COLO829 (cell line): ENCODE measurements around the gene EIF4A3.

Experiments
- DNase-seq: peaks from one replicate; pipeline ENCODE4 v3.0.0; 2012; ENCODE audit warnings: low spot score

EIF4A3 gene

GRCh38 chr17:80112471-80113032 lies 34.4 kb downstream of the EIF4A3 start:
- no peak for DNase-seq

DNA sequence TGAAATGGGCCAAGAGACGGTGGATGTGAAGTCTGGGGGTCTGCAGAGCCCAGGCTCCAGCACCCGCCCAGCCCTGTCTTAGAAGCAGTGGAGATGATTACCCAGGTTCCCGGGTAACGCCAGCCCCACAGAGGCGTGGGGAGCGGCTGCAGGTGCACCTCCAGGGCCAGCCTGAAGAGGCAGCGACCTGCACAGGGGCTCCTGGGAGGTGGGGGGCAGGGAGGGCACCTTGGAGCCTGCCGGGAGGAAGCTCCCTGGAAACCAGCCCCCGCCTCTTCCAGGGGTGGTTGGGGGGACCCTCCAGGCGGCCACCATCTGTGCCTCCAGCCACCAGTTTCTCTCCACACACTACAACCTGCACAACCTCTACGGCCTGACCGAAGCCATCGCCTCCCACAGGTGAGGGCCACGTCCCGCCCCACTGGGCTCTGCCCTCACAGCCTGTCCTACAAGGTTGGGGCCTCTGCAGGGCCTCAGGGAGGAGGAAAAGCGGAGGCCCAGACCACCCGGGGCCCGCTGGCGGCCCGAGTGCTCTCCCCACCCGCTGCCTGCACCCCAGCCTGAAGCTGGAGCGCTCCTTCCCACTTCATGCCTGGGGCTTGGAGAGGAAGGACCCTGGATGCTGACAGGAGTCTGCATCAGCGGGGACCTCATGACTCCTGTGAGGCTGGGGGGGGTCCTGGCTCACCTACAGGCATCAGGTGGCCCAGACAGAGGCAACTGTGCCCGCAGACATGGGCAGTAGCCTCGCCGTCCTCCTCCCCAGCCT lies 35.0 kb downstream of the EIF4A3 start:
- DNase-seq: no peak

DNA sequence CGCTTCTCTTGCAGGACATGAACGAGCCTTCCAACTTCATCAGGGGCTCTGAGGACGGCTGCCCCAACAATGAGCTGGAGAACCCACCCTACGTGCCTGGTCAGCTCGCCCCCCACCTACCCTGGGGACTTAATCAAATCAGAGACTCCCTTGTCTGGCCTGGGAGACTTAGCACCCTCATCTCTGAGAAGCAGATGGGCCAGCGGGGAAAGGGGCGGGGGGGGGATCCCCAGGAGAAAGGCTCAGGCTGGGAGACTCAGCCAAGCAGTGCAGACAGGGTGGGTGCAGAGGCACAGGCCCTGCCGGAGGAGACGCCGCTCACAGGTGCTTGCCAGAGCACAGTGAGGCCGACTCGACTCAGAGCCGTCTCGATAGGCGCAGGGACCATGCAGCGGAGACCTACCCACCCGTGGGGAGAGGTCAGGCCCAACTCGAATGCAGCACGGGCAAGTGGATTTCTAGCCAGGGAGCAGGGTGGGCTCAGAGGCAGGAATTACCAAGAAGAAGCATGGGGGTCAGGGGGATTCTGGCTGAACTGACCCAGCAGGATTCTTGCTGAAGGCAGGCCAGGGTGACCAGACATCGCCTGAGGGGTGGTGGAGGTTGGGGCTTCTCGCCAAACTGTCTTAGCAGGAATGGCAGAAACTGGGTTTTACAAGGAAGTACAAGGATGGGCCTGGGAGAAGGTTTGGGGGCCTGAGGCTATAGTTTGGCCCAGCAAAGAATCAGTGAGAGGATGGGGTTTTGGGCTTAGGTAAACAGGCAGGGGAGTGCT lies 35.8 kb downstream of the EIF4A3 start:
- no peak for DNase-seq

GRCh38 chr17:80110447-80110812 lies 36.5 kb downstream of the EIF4A3 start:
- no peak for DNase-seq

- DNase-seq: no peak
Observed at GRCh38 chr17:80109713-80110446, 37.0 kb downstream of the EIF4A3 start.

- no peak for DNase-seq
Observed at GRCh38 chr17:80109066-80109660, 37.8 kb downstream of the EIF4A3 start.

DNA sequence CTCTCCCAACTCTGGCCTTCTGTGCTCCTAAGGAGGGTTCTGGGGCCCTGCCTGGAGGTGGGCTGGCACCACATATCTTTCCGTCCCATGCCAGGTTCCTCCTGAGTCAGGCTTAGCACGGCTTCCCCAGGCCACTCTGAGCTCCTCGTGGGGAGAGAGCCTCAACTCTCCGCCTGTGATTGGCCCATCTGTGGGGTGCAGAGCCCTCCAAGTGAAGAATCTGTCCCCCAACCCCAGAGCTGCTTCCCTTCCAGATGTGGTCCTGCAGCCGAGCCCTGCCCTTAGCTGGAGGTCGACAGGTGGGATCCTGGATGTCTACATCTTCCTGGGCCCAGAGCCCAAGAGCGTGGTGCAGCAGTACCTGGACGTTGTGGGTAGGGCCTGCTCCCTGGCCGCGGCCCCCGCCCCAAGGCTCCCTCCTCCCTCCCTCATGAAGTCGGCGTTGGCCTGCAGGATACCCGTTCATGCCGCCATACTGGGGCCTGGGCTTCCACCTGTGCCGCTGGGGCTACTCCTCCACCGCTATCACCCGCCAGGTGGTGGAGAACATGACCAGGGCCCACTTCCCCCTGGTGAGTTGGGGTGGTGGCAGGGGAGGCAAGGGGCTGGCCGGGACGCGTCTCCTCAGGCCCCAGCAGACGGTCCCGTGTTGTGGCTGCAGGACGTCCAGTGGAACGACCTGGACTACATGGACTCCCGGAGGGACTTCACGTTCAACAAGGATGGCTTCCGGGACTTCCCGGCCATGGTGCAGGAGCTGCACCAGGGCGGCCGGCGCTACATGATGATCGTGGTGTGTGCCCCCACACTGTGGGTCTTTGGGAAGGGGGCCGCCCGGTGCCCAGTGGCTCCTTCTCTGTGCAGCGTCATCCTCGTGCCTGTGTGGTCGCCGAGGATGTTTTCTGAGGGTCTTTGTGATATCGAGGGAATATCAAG lies 38.6 kb downstream of the EIF4A3 start:
- no peak for DNase-seq

- DNase-seq: no peak
Observed at GRCh38 chr17:80107231-80108021, 39.5 kb downstream of the EIF4A3 start.

GRCh38 chr17:80106751-80107150 lies 40.2 kb downstream of the EIF4A3 start:
- DNase-seq: no peak

- no peak for DNase-seq
Observed at GRCh38 chr17:80106176-80106575, 40.8 kb downstream of the EIF4A3 start.

DNA sequence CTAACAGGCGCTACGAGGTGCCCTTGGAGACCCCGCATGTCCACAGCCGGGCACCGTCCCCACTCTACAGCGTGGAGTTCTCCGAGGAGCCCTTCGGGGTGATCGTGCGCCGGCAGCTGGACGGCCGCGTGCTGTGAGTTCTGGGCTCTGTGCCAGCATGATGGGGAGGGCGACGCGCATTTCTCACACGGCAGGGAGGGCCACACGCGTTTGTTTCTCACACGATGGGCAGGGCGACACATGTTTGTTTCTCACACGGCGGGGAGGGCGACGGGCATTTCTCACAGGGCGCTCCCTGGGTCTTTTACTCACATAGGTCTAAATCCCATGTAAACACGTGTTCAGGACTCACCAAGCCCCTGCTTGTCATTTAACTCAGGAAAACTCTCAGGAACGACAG lies 41.2 kb downstream of the EIF4A3 start:
- no peak for DNase-seq

DNA sequence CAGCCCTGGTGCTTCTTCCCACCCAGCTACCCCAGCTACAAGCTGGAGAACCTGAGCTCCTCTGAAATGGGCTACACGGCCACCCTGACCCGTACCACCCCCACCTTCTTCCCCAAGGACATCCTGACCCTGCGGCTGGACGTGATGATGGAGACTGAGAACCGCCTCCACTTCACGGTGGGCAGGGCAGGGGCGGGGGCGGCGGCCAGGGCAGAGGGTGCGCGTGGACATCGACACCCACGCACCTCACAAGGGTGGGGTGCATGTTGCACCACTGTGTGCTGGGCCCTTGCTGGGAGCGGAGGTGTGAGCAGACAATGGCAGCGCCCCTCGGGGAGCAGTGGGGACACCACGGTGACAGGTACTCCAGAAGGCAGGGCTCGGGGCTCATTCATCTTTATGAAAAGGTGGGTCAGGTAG lies 42.0 kb downstream of the EIF4A3 start:
- DNase-seq: no peak

GRCh38 chr17:80104321-80104955 lies 42.5 kb downstream of the EIF4A3 start:
- DNase-seq: no peak

GRCh38 chr17:80103449-80104085 lies 43.4 kb downstream of the EIF4A3 start:
- no peak for DNase-seq

DNA sequence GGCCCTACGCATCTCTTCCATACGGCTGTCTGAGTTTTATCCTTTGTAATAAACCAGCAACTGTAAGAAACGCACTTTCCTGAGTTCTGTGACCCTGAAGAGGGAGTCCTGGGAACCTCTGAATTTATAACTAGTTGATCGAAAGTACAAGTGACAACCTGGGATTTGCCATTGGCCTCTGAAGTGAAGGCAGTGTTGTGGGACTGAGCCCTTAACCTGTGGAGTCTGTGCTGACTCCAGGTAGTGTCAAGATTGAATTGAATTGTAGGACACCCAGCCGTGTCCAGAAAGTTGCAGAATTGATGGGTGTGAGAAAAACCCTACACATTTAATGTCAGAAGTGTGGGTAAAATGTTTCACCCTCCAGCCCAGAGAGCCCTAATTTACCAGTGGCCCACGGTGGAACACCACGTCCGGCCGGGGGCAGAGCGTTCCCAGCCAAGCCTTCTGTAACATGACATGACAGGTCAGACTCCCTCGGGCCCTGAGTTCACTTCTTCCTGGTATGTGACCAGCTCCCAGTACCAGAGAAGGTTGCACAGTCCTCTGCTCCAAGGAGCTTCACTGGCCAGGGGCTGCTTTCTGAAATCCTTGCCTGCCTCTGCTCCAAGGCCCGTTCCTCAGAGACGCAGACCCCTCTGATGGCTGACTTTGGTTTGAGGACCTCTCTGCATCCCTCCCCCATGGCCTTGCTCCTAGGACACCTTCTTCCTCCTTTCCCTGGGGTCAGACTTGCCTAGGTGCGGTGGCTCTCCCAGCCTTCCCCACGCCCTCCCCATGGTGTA lies 44.1 kb downstream of the EIF4A3 start:
- DNase-seq: no peak

GRCh38 chr17:80101946-80102663 lies 44.8 kb downstream of the EIF4A3 start:
- no peak for DNase-seq
